IPS-18a (cell line): Measurements from ENCODE around the gene TSPAN9.

ENCODE experiments used
- H3K27ac ChIP-seq: one replicate; pipeline ENCODE4 v1.5.1; 2013; ENCODE audit warnings: low read length
- H3K27me3 ChIP-seq: one replicate; pipeline ENCODE4 v1.6.1; 2013; ENCODE audit warnings: mild to moderate bottlenecking, low read length; ENCODE audit not compliant: control insufficient read depth, insufficient read depth
- H3K36me3 ChIP-seq: one replicate; pipeline ENCODE4 v1.6.1; 2013; ENCODE audit warnings: low read depth, low read length; ENCODE audit not compliant: control insufficient read depth
- H3K4me1 ChIP-seq: one replicate; pipeline ENCODE4 v1.6.1; 2013; ENCODE audit warnings: low read depth, low read length; ENCODE audit not compliant: control insufficient read depth
- H3K4me3 ChIP-seq: one replicate; pipeline ENCODE4 v1.5.1; 2013; ENCODE audit warnings: low read length
- H3K9ac ChIP-seq: one replicate; pipeline ENCODE4 v1.6.1; 2013; ENCODE audit warnings: mild to moderate bottlenecking, low read length, moderate library complexity
- H3K9me3 ChIP-seq: one replicate; pipeline ENCODE4 v1.6.1; 2013; ENCODE audit warnings: low read depth, low read length; ENCODE audit not compliant: control insufficient read depth

TSPAN9 gene

DNA sequence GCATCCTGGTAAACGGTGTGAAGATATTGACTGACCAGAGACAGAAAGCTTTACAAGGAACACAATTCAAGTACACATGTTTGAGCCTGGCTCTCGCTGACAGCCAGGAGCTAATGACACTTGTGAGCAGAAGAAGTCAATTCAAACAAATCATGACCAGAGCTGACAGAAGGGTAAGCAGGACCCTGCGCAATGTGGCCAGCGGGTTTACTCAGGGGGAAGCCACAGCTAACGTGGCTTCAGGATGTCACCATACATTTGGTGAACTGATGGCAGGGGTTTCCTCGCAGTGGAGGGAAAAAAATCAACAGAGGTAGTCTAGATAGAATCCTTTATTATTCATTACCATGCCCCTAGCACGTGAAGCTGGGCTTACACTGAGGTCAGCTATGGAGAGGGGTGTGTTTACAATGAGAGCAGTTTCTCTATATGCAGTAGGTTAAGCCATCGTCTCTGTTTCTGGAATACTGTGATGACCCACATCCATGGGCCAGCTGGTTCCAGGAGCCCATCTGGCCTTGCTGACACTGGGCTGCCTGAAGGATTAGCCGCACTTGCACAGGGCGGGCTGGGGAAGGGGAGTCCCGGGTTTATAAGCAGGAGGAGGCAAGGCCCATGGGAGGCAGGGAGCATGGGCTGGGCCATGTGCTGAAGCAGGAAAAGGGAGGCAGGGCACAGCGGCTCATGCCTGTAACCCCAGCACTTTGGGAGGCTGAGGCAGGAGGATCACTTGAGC, 215.7 kb downstream of the TSPAN9 start:
- Histone ChIP-seq H3K27me3 (no peaks in the 10 kb centered on the region), H3K9ac (no peak overlapping the region), H3K4me3 (no peak overlapping the region), H3K4me1 (no peaks in the 10 kb centered on the region), H3K9me3 (no peaks in the 10 kb centered on the region), H3K27ac (no peak overlapping the region), H3K36me3 (no peaks in the 10 kb centered on the region)

DNA sequence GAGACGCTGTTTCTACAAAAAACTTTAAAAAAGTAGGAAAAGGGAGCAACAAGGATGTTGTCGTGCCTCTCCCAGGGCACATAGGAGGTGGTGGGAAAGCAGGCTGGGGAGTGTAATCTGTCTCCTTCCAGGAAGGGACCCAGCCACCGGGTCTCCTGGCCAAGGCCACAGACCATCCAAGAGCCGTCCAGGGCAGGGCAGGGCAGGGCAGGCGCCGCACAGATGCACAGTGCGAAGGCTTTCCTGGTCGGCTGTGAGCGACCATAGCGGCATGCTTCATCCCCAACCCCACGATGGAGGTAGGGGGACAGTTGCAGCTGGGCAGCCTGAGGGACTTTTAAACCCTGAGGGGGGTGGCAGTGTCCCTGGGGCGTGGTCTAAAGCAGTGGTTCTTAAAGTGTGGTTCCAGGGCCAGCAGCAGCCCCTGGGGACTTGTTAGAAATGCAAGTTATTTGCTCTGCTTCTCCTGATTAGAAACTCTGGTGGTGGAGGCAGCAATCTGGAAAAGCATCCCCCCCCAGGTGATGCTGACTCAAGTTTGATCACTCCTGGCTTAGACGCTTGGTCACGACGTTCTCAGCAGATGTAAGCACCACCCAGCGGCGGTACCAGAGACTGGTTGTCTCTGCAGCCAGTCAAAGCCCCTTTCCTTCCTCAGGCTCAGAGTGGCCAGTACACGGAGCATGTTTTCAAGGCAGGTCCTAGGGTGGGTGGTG, 216.4 kb downstream of the TSPAN9 start:
- no peaks in the 10 kb centered on the region for H3K27me3 ChIP-seq
- H3K4me3 ChIP-seq, result no peak overlapping the region
- no peak overlapping the region for H3K9ac ChIP-seq
- H3K4me1 ChIP-seq, result no peaks in the 10 kb centered on the region
- no peaks in the 10 kb centered on the region for H3K36me3 ChIP-seq
- H3K9me3 ChIP-seq, result no peaks in the 10 kb centered on the region
- H3K27ac ChIP-seq, result no peak overlapping the region

DNA sequence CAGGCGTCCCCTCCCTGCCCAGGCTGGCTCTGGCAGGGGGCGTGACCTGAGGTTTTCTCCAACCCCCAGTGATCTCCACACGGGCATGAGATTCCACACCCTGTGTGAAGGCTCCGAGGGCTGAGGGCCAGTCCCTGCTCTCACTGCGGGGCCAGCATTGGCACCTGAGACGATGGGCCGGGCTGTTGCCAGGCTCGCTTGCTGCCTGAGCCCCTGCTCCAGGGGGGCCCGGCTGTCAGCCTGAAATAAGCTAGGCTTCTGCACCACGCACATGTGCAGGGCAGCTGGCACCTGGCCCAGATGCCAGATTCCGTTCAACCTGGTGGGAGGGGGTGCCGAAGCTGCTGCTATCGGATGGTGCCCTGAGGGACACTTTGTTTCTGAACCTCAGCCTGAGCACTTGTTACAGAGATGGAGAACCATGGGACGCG, 217.3 kb downstream of the TSPAN9 start:
- H3K4me3 ChIP-seq, result no peak overlapping the region
- no peak overlapping the region for H3K9ac ChIP-seq
- H3K9me3 ChIP-seq, result no peaks in the 10 kb centered on the region

DNA sequence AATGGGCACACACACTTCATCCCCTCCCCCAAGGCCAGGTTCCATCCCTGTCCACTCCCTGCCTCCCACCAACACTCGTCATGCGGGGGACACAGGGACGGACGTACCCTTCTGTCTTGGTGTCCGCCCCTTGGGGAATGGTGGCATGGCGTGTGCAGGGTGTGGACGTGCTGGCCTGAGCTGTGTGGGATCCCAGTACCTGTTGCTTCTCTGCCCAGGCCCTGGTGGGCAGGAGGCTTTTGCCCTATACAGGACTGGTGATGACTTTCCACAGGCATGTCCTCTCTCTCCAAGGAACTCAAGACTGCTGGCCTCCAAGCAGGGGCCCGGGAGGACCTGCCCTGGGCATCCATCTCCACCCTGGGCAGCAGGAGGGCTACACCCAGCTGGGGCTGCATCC, 218.0 kb downstream of the TSPAN9 start:
- no peak overlapping the region for H3K27ac ChIP-seq
- no peaks in the 10 kb centered on the region for H3K27me3 ChIP-seq
- no peaks in the 10 kb centered on the region for H3K9me3 ChIP-seq

More for the DNA sequence above, 217.3 kb downstream of the TSPAN9 start:
- Histone ChIP-seq H3K36me3 (no peaks in the 10 kb centered on the region), H3K27ac (no peak overlapping the region), H3K4me1 (no peaks in the 10 kb centered on the region), H3K27me3 (no peaks in the 10 kb centered on the region)

DNA sequence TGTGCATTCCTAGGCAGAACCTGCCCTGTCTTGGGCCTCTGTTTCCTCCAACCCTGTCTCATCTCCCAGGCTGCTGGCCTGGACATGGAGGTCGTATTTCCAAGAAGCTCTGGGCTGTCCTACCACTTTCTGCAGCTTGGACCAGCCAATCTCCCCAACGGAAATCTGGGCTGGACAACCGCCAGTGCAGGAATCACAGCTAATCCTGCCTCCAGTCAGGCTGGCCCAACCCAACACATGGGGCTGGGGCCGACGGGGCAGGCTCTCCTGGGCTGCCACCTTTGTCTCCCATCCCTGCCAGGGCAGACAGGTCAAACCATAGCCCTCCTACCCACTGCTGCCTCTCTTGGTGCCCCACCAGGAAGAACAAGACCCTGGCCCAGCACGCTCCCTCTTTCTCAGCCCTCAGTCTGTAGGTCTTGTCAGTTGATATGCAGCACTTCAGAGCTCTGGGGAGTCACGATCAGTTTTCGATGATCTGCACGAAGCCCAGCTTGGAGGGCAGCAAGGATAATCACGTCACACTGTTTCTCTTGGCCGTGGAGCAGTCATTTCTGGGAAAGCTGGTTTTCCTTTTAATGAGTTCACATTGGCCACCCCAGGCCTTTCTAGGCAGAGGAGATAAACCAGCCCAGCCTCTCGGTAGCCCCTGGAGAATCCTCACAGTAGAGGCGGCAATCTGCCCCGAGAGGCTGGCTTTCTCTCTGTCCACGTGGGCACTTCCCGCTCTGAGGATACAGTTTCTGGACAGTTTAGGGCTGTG, 218.6 kb downstream of the TSPAN9 start:
- no peaks in the 10 kb centered on the region for H3K27me3 ChIP-seq
- H3K4me3 ChIP-seq, result no peak overlapping the region
- H3K27ac ChIP-seq, result no peak overlapping the region
- no peaks in the 10 kb centered on the region for H3K36me3 ChIP-seq
- peaks cover 5% of the 10 kb centered on the region for H3K4me1 ChIP-seq
- H3K9me3 ChIP-seq, result no peaks in the 10 kb centered on the region
- no peak overlapping the region for H3K9ac ChIP-seq

More for the DNA sequence above, 218.0 kb downstream of the TSPAN9 start:
- Histone ChIP-seq H3K4me1 (peaks cover 3% of the 10 kb centered on the region), H3K36me3 (no peaks in the 10 kb centered on the region), H3K4me3 (no peak overlapping the region), H3K9ac (no peak overlapping the region)

DNA sequence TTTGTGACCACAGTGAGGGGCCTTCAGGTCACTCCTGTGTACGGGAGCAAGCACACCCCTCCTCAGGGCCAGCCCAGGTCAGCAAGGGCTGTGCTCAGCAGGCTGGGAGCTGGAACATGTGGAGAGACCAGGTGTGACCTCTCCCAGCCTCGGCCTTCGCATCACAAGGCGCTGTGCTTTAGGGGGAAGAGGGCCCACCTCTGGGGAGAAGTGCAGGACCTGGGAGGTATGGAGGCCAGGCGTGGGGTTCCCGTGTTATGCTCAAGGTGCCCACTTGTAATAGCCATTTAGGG, 219.2 kb downstream of the TSPAN9 start:
- Histone ChIP-seq H3K9ac (no peak overlapping the region), H3K4me1 (peaks cover 5% of the 10 kb centered on the region), H3K9me3 (no peaks in the 10 kb centered on the region), H3K4me3 (no peak overlapping the region), H3K36me3 (no peaks in the 10 kb centered on the region), H3K27me3 (no peaks in the 10 kb centered on the region), H3K27ac (no peak overlapping the region)

DNA sequence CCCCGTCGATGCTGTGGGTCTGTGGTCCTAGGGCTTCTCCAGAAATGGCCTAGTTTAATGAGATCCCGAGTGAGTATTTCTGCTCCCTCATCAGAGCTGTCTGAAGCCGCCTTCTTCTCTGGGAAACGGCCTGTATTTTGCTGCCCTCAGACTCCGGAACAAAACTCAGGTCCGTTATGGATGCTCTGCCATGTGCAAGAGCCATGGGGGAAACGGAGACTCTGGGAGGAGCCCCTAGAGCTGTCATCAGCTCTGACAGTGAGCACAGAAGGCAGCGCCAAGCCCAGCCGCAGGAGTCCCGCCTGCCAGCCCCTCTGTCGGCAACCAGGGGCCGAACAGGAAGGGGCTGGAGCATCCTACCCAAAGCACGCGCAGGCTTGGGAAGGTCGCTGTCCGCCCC, 221.4 kb downstream of the TSPAN9 start:
- peaks cover 5% of the 10 kb centered on the region for H3K4me1 ChIP-seq
- H3K27me3 ChIP-seq, result no peaks in the 10 kb centered on the region
- no peaks in the 10 kb centered on the region for H3K9me3 ChIP-seq
- H3K4me3 ChIP-seq, result no peak overlapping the region
- no peak overlapping the region for H3K27ac ChIP-seq
- H3K36me3 ChIP-seq, result no peaks in the 10 kb centered on the region
- no peak overlapping the region for H3K9ac ChIP-seq

DNA sequence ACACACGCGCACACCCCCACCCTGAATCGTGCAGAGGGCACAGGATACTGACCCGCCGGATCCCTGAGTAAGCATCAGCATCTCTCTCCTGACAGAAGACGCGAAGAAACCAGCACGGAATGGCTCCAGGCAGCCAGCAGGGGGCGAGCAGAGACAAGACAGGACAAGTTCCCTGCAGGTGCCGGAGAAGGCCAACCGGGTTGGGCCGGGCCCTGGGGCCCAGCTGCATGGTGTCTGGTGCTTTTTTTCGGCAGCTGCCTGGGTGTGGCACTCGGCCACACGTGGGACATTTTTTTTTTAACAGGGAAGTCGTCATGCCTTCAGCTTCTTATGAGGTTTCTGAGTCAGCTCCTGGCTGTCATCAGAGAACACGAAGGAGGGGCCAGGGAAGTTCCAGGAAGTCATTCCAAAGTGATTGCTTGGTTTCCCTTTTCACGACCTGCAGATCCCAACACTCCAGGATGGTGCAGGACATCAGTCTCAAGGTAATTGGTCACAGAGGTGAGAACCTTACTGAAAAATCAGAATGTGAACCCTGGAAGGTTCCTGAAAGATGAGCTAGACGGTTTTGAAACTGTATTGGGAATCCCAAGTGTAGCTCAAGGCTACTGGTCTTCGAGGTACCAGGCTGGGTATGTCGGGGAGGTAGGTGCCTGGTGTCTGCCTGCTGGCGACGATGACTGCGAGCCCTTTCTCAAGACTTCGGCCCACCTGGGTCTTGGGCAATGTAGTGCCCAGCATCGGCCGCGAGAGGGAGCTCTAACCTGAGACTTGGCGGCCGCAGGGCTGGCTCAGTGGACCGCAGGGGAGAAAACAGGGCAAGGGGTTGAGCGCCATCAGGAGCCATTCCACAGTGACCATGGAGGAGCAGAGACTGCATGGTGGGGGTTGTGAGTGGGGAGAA, 223.0 kb downstream of the TSPAN9 start:
- no peaks in the 10 kb centered on the region for H3K36me3 ChIP-seq
- no peaks in the 10 kb centered on the region for H3K9me3 ChIP-seq
- H3K4me1 ChIP-seq, result peaks cover 5% of the 10 kb centered on the region
- H3K4me3 ChIP-seq, result peak overlapping the region; percentile 4
- no peak overlapping the region for H3K27ac ChIP-seq
- H3K27me3 ChIP-seq, result no peaks in the 10 kb centered on the region
- H3K9ac ChIP-seq, result no peak overlapping the region

DNA sequence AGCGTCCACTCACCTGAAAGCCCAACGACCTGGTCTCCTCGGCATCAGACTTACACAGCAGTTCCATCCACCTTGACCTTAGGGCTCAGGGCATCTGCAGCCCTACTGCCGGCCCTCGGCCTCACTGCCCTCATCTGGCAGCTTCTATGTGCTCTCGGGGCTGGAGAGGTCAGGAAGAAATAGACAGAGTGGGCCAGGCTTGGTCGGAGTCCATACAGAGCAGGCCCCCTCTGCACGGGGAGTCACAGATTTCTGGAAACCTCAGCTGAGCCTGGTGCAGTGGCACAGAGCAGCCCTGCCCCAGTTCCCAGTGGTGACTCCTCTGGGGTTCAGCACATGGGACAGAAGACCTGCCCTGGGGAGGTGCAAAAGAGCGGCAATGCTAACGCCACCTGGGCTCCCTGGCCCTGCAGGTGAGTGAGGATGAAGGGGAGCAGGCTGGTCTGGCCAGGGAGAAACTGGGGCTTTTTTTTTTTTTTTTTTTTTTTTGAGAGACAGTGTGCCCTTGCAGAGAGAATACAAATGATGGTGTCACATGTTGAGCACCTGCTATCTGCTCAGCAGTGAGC, 223.7 kb downstream of the TSPAN9 start:
- Histone ChIP-seq H3K27ac (no peak overlapping the region), H3K36me3 (no peaks in the 10 kb centered on the region), H3K27me3 (no peaks in the 10 kb centered on the region), H3K9ac (no peak overlapping the region), H3K9me3 (no peaks in the 10 kb centered on the region), H3K4me3 (no peak overlapping the region), H3K4me1 (peaks cover 5% of the 10 kb centered on the region)

DNA sequence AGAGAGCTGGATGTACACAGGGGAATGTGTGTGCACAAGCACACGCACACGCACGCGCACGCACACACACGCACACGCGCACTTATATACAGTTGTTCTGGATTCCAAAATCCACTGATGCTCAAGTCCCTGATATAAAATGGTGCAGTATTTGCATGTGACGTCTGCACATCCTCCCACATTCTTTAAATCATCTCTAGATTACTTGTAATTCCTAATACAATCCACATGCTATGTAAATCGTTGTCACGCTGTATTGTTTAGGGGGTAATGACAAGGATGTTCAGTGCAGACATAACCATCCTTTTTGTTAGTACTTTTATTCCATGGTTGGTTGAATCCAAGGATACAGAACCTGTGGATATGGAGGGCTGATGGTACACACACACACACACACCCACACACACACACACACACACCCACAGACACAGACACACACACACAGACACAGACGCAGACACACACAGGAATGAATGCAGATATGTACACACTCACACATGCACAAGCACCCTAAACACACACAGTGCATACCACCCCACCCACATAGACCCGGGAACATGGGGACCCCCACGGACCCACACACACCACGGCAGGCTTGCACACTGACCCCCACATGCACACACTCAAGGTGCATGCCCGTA, 225.3 kb downstream of the TSPAN9 start:
- Histone ChIP-seq H3K27ac (no peak overlapping the region), H3K27me3 (no peaks in the 10 kb centered on the region), H3K4me1 (peaks cover 5% of the 10 kb centered on the region), H3K36me3 (no peaks in the 10 kb centered on the region), H3K4me3 (no peak overlapping the region), H3K9ac (no peak overlapping the region), H3K9me3 (no peaks in the 10 kb centered on the region)
